ENCODE measurements around the gene FSD2. TPM values are rescaled to one million over a fixed set of nuclear protein-coding genes. Genes with fewer than 3 reads are reported as not detected.
A peak's percentile ranks its signal among the peaks of the same experiment; 100 is the strongest.

The FSD2 gene
- total RNA-seq, 1 experiment from 2014 or later = not detected

GRCh38 chr15:82852941-82853561, 47.2 kb upstream of the FSD2 start:
- no CpG with 5 or more reads among the region's 16 CpGs for WGBS (ENCODE audit: extremely low coverage, insufficient read length, low lambda C conversion rate)
- no peak overlapping the region for H3K56ac ChIP-seq (ENCODE audit: insufficient read length, low read depth, low read length)

More at GRCh38 chr15:82852941-82853561, 47.2 kb upstream of the FSD2 start:
- no peak overlapping the region for H4K5ac ChIP-seq (ENCODE audit: insufficient read length, low read depth, low read length)
- H3K4me1 ChIP-seq (ENCODE audit: insufficient read depth, low read length) = no peaks in the 10 kb centered on the region
- no peaks in the 10 kb centered on the region for H3K23me2 ChIP-seq (ENCODE audit: insufficient read length, low read depth, low read length, poor library complexity, severe bottlenecking)
- H2BK120ac ChIP-seq (ENCODE audit: low read depth, low read length, poor library complexity, severe bottlenecking) = no peak overlapping the region
- H3T11ph ChIP-seq (ENCODE audit: low read length) = no peak overlapping the region
- H2BK20ac ChIP-seq (ENCODE audit: low read depth, low read length, poor library complexity, severe bottlenecking) = no peak overlapping the region
- Mint-ChIP-seq H3K27ac (no peak overlapping the region), H3K27me3 (ENCODE audit: low read depth) (no peaks in the 10 kb centered on the region), H3K4me3 (no peak overlapping the region), H3K4me1 (peaks cover 14% of the 10 kb centered on the region in 2 experiments), H3K36me3 (ENCODE audit: insufficient read depth in 1 of 3, low read depth in 3 of 3) (no peaks in the 10 kb centered on the region; a peak in 1 of 7 replicates), H3K9me3 (no peaks in the 10 kb centered on the region)
- H3K4me2 ChIP-seq (ENCODE audit: insufficient read depth, insufficient read length, low read length) = no peak overlapping the region
- no peak overlapping the region for H4K8ac ChIP-seq (replicated peaks; ENCODE audit: insufficient read length, low read depth, low read length)
- H3K27me3 ChIP-seq (ENCODE audit: insufficient read depth, low read length) = no peaks in the 10 kb centered on the region
- H3K18ac ChIP-seq (ENCODE audit: insufficient read length, low read depth, low read length) = no peak overlapping the region
- DNase-seq = peak; percentile 6
- H3K9me3 ChIP-seq (ENCODE audit: control insufficient read depth, low read depth, low read length) = no peaks in the 10 kb centered on the region
- no peak overlapping the region for H2AFZ ChIP-seq (ENCODE audit: low read length)
- H3K9ac ChIP-seq (ENCODE audit: extremely low read depth, insufficient read length, low read length) = no peak overlapping the region
- no peaks in the 10 kb centered on the region for H3K79me2 ChIP-seq (ENCODE audit: insufficient read depth, low read length)
- no peaks in the 10 kb centered on the region for H4K20me1 ChIP-seq (ENCODE audit: control insufficient read depth, insufficient read depth, insufficient read length)
- no peak for TF ChIP-seq CTCF (conservative IDR thresholded peaks at IDR 0.05)
- no peak overlapping the region for H2BK5ac ChIP-seq (ENCODE audit: insufficient read length, low read length)
- H3K27ac ChIP-seq (ENCODE audit: insufficient read length, low read depth, low read length) = no peak overlapping the region
- H3K23ac ChIP-seq (ENCODE audit: insufficient read length, low read depth, low read length) = no peak overlapping the region
- no peak overlapping the region for H2AK5ac ChIP-seq (ENCODE audit: insufficient read length, low read length)
- no peaks in the 10 kb centered on the region for H3K79me1 ChIP-seq (ENCODE audit: insufficient read depth, low read depth, low read length, poor library complexity, severe bottlenecking)
- no peak overlapping the region; the same call in 1 of the 2 replicates for H3K14ac ChIP-seq (ENCODE audit: insufficient read depth, low read length)
- H4K91ac ChIP-seq (ENCODE audit: insufficient read length, low read depth, low read length) = no peak overlapping the region
- H3K4ac ChIP-seq (ENCODE audit: low read depth, low read length) = no peak overlapping the region
- no peak overlapping the region for H2BK15ac ChIP-seq (ENCODE audit: low read depth, low read length)
- no peak overlapping the region for H2BK12ac ChIP-seq (ENCODE audit: insufficient read length, low read depth, low read length)
